HG03439 (cell line): ENCODE results near the gene PEMT.
"Not testable (repeated sequence)": the region's sequence is repeated elsewhere in the genome, so short reads cannot be mapped to it uniquely, and the experiment has no call there.

Experiments used
- ATAC-seq: cut with Tn5 transposase; IDR thresholded peaks from one replicate; pipeline ENCODE4 v1.9.1; 2021; ENCODE audit warnings: mild to moderate bottlenecking, moderate library complexity; ENCODE audit not compliant: unreplicated experiment

PEMT gene, protein sequence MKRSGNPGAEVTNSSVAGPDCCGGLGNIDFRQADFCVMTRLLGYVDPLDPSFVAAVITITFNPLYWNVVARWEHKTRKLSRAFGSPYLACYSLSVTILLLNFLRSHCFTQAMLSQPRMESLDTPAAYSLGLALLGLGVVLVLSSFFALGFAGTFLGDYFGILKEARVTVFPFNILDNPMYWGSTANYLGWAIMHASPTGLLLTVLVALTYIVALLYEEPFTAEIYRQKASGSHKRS

DNA sequence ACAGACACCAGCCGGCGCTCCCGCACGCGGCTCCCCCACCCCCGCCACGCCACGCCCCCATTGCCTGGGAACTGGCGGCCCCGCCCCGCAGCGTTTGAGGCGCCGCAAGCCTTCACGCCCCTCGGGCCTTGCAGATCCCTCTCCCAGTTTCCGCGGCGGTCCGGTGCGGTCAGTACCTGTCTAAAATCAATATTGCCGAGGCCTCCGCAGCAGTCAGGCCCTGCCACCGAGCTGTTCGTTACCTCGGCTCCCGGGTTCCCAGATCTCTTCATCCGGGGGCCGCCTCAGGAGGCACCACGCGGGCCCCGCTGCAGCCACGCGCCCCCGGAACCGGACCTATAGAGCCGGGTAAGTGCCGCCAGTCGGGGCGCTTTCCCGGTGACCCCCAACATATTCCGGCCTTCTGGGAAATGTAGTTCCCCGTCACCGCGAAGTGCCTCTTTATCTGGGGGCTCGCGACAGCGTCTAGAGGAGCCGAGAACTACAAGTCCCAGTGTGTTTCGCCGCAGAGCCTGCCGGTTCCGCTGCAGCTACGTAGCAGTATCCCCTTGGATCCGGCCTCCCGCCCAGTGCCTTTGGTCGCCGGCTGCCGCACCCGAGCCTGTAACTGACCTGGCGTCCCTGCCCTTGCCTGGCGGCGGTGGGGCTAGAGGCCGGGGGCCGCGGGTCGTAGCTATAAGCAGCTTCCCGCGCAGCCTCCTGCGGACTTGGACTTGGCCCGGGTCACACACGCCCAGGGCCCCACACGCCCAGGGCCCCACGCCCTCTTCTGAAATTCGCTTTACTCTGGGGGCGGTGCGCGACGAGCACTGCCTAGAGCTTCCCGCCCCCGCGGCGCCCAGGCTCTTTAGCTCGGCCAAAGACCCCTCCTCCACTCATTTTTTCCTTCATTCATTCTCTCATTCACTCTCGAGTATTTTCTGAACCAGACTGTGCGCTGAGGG lies at the start of gene PEMT:
Gene PEMT, minus strand, starts transcription at position 354 of the 944 bp plus-strand sequence. Its CDS starts 82 bp downstream, at position 272.
- peak; percentile 95 for ATAC-seq

DNA sequence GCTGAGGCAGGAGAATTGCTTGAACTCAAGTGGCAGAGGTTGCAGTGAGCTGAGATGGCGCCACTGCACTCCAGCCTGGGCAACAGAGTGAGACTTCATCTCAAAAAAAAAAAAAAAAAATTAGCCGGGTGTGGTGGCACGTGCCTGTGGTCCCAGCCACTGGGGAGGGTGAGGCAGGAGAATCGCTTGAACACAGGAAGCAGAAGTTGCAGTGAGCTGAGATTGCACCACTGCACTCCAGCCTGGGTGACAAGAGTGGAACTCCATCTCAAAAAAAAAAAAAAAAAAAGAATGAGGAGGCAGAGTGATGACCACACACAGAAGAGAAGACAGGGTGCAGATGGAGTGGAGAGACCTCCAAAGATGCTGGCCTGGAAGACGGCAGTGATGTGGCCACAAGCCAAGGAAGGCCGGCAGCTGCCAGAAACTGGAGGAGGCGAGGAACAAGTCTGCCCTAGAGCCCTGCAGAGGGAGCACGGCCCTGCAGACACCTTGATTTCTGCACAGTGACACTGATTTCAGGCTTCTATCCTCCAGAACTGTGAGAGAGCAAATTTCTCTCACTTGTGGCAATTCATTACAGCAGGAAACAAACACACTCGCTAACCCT lies 48.3 kb upstream of the PEMT start:
- ATAC-seq: not testable (repeated sequence)

DNA sequence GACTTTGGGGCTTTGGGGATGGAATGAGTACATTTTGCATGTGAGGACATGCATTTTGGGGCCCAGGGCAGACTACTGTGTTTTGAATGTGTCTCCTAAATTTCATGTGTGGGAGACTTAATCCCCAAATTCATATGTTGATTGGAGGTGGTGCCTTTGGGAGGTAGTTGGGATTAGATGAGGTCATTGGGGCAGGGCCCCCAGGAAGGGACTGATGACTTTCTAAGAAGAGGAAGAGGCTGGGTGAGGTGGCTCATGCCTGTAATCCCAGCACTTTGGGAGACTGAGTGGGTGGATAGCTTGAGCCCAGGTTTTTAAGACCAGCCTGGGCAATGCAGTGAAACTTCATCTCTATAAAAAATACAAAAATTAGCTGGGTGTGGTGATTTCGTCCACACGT lies 47.0 kb upstream of the PEMT start:
- ATAC-seq: no peak

DNA sequence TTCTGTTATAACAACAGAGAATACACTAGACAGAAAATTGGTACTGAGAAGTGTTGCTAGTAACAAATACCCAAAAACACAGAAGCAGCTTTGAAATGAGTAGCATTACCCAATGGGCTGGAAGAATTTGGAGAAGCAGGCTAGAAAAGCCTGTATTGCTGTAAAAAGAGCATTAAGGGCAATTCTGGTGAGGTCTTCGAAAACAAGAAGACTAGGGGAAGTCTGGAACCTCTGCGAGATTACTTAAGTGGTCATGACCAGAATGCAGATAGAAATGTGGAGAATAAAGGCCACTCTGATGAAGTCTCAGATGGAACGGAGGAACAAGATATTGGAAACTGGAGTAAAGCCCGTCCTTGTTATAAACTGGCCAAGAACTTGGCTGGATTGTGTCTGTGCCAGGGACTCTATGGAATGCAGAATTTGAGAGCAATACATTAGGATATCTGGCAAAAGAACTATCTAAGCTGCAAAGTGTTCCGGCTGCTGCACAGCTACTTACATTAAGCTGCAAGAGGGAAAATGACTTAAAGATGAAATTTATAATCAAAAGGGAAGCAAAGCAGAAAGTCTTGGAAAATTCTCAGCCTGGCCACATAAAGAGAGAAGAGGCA lies 44.9 kb upstream of the PEMT start:
- ATAC-seq: no peak

DNA sequence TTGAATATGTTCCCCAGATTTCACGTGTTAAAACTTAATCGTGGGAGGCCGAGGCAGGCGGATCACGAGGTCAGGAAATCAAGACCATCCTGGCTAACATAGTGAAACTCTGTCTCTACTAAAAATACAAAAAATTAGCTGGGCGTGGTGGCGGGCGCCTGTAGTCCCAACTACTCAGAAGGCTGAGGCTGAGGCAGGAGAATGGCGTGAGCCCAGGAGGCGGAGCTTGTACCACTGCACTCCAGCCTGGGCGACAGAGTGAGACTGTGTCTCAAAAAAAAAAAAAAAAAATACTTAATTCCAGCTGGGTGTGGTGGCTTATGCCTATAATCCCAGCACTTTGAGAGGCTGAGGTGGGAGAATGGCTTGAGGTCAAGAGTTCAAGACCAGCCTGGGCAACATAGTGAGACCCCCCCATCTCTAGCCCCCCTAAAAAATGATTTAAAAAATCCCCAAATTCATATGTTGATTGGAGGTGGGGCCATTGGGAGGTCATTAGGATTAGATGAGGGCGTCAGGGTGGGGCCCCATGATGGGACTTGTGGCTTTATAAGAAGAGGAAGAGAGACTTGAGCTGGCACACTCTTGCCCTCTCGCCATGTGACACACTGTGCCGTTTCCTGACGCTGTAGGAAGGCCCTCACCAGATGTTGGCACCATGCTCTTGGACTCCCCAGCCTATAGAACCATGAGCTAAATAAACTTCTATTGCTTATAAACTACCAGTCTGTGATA lies 44.2 kb upstream of the PEMT start:
- ATAC-seq: not testable (repeated sequence)

DNA sequence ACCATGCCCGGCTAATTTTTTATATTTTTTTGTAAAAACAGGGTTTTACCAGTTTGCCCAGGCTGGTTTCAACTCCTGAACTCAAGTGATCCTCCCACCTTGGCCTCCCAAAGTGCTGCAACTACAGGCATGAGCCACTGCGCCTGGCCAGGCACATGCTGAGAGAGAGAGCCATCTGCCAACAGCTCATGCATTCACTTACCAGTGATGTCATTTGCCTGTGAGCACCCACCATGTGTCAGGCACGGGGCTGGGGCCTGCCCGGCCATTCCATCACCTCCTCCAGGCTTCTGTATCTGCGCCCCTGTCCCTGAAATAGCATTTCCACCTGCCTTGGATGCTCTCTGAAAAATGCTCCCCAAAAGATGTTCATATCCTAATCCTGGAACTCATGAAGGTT lies 43.6 kb upstream of the PEMT start:
- ATAC-seq: no peak

DNA sequence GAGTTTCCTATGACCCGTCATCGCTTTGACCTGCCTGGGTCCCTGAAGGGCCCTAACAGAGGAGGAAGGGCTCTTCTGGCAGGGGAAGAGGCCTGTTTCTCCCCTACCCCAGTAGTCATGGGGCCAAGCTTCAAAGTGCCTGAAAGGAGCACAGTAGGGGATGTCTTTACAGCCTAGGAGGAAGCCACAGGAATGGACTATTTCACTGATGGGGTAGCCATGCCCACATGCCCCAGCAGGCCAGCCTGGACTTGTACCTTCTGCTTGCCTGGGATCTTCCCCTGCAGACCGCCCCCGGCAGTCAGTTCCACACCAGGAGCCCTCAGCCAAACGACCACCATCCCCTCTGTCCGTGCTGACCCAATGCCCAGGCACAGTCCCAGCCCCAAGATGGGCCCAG lies 41.8 kb upstream of the PEMT start:
- no peak for ATAC-seq

DNA sequence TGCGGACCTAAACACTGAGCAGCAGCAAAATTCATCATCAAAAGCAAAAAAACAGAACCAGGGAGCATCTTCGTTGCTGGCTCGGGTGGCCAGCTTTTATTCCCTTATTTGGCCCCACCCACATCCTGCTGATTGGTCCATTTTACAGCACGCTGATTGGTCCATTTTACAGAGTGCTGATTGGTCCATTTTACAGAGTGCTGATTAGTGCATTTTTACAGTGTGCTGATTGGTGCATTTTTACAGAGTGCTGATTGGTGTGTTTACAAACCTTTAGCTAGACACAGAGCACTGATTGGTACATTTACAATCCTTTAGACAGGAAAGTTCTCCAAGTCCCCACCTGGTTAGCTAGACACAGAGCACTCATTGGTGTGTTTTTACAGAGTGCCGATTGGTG lies 41.2 kb upstream of the PEMT start:
- not testable (repeated sequence) for ATAC-seq

DNA sequence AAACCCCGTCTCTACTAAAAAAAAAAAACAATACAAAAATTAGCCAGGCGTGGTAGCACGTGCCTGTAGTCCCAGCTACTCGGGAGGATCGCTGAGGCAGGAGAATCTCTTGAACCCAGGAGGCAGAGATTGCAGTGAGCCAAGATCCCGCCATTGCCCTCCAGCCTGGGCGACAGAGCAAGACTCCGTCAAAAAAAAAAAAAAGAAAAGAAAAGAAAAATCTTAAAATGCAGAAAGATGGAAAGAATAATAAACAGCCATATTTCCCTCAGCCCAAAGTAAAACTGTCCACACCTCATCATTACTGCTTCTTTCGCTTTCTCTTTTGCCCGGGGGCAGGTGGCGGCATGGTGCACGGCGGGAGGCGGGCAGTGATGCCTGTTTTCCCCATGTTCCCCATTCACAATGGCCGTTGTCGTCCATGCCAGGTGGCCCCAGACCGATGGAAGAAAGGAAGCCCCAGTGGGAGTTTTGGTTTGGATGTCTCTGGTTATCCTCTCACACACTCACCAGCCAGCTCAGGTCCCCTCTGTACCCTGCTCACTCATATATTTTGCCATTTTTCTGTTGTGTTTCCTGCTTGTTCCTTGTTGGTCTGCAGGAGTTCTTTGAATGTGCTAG lies 37.0 kb upstream of the PEMT start:
- no peak for ATAC-seq

DNA sequence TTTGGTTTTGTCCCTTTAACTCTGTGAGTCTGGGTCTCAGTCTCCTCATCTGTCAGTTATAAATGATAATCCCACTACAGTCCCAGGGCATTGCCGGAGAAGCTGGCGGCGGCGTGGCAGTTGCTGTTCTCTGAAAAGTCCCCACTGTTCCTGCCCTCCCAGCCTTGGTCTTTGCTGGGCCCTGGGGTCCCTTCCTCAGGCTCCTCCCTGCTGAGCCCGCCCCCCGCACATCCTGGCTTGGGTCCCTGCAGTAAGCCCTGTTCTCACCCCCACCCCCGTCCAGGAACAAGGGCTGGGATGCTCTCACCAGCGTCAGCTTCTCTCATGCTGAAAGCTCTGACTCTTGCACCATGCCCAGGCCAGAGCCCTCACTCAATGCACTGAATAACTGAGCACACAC lies 35.3 kb upstream of the PEMT start:
- no peak for ATAC-seq

DNA sequence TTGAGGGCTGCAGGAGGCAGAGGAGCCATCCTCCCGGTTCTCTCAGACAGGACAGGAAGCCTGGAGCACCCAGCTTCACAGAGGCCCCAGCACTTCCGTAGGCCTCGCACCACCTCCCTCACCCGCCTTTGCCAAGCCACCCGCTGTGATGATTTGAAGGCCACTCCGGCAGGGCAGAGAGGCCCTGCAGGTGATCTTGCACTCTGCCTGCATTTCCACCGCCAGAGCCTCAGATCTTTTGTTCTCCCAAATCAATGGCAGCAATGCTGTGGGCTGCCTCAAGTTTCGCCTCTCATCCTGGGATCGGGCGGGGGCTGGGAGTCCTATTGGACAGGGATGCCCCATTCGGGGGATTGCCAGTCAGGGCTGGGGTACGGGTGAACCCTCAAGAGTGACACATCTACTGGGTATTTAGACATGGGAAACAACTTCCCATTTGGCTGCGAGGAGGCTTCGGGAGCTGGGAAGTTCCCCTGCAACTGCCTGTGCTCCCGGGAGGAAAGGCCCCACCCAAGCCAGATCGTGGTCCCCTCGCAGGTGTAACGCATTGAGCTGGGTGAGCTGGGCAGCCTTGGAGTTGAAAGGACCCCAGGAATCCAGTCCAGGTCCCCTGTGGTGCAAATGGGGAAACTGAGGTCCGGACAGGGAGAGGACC lies 34.8 kb upstream of the PEMT start:
- no peak for ATAC-seq

DNA sequence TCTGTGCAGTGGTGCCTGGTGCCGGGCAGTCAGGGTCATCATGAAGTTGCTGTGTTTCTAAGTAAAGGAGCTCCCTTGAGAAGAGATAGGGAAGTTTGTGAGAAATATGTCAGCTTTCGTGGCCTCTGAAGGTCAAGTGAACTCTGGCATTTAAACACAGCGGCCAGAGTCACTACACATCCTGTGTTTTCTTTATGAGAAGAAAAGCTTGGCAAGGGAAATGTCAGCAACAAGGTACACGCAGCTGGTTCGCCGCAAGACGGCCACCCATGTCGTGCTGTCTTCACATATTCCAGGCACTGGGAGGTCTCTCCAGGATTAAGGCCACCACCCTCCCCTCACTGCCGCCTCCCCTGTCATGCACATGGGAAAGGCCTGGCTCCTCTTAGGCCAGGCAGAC lies 33.2 kb upstream of the PEMT start:
- ATAC-seq: no peak

DNA sequence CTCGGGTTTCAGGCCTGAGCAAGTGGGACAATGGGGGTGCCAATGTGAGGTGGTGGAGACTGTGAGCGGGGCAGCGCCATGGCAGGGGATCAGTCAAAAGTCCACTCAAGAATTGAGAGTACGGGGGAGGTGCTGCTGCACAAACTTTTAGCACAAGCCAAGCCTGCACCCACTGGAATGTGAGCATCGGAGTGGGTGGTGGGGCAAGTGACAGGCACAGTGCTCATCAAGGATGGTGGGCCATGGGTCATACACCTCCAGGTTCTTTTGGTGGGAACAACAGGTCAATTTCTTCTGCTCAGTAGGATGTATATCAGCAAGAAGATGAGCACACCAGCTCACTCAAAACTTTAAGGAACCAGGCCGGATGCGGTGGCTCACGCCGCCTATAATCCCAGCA lies 32.4 kb upstream of the PEMT start:
- no peak for ATAC-seq

DNA sequence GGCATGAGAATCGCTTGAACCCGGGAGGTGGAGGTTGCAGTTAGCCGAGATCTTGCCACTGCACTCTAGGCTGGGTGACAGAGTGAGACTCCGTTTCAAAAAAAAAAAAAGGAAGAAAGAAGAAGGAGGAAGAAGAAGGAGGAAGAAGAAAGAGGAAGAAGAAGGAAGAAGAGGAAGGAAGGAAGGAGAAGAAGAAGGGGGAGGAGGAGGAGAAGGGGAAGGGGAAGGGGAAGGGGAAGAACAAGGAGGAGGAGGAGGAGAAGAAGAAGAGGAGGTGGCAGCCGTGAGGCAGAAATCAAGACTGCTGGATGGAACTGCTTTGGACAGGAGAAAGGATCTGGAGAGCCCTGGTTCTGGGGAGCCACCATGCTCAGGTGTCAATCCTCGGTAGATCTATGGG lies 29.7 kb upstream of the PEMT start:
- ATAC-seq: no peak

DNA sequence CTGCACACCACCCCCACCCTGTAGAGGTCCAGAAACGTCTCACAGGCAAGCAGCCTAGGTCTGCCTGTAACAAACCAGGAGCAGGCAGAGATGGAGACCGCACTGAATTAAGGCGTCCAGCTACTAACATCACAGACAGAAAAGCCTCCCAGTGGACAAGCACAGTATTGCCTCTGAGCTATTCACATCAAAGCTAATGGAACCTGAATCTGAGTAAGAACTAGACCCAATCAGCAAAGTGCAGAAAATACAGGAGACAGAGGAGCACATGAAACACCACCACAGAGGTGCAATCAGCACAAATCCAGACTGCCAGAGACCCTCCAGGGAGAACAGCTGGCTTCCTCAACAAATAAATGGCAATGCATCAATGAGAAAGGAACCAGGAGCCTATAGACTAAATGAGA lies 22.2 kb upstream of the PEMT start:
- no peak for ATAC-seq

DNA sequence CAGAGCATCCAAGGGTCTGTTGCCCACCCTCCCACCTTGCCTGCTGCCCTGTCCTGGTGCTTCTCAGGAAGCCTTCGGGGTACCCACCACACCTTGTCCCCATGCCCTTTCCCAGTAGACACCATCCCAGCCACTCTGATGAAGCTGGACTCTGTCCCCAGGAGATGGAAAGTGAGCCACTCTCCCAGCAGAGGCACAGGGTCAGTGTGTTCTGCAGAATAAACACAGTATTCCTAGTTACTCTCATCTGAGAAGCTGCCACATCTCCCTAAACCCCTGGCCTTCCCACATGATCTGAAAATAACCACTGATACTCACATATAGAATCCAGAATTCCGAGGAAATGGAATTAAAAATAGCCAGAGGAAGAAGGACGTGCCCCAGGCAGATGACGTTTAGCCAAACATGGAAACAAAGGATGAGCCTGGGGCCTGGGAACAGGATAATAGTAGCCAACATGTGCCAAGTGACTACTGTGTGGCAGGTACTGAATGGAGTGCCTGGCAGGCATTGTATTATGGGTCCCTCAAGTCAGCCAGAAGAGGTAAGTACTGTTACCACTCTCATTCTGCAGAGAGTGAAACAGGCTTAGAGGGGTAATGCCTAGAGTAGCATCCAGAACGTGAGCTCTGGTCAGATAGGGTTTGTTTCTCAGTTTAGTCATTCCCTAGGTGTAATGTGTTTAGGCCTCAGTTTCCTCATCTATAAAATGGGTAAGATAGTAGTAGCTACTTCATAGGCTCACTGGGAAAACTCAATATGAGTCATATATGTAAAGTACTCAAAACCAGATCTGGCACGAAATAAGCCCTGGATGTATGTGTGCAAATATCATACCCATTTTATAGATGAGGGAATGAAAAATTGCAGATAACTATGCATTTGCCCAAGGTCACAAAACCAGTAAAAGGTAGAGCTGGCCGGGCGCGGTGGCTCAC lies 20.8 kb upstream of the PEMT start:
- ATAC-seq: no peak

DNA sequence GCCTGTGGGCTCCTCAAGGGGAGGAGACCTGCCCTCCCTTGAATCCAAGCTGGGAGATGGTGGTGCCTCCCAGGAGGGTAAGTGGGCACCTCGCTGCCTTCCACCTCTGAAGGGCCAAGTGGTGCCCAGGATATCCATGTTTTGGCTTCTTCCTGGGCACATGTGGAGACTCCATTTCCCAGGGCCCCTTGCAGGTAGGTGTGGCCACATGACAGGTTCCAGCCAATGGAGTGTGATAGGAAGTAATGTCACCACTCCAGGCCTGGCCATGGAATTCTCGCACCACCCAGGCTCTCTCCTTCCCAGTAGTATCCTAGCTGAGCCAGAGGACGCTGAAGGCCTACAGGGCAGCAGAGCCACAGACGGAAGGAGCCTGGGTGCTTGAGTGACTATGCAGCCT lies 17.6 kb upstream of the PEMT start:
- no peak for ATAC-seq

DNA sequence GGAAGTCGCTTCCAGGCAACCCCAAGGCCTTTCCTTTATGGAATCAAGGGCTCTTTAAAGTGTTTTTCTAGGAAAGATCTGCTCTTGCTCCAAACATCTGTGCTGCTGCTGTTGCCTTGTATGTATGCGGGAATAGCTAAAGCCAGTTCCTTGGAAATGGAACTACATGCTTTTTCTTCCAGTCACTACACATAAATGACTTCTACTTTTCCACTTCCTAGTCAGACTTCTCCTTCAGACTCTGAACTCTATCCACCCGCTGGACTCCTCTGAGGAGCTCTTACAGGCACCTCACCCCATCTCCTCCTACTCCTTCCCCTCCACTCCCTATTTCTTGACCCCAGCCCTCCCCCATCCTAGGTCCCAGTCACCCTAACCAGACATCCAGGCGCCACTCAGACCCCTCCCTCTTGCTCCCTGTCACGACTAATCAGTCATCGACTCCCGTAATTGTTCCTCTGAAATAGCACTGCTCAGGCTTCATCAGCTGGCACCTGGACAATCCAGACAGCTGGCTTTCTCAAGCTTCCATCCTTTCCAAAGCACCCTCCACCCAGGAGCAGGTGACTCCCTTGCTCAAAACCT lies 15.0 kb upstream of the PEMT start:
- no peak for ATAC-seq
